Testis (tissue), 2 donors: ENCODE data around the gene DIAPH2.

Experiments used
- POLR2A ChIP-seq: fragments of 450-650 bp; IDR thresholded peaks from one replicate; pipeline ENCODE4 v1.6.1; 2017; ENCODE audit warnings: antibody characterized with exemption, mild to moderate bottlenecking, moderate library complexity
- TF ChIP-seq, protein P1 (sequence below), 3 experiments: fragments of 450-650 bp in 2 of 3; fragments of 200-600 bp in 1 of 3; sonication (generic) in 1 of 3; IDR thresholded peaks; one replicate each; pipeline ENCODE4 v1.5.1; 2016 to 2019; ENCODE audit warnings: antibody characterized with exemption in 3 of 3, mild to moderate bottlenecking in 2 of 3, moderate library complexity in 1 of 3

DNA sequence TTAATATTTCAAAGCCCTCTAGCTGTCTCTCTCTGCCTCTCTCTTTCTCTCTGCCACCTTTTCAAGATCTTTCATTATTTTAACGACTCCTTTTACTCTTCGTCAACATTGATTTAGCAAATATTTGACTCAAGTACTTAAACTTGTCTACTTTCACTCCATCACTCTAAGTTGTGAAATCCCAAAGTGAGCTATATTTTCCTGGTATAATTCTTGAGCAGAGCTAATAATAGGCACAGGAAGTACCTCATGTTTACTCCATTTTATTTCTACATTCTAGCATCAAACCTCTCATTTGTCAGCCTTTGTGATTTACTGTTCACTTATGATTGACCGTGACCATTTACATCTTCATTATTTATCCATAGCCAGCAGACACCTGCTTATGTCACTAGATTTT lies 681.6 kb downstream of the DIAPH2 start:
- TF ChIP-seq POLR2A: no peak
- TF ChIP-seq, protein P1, sequence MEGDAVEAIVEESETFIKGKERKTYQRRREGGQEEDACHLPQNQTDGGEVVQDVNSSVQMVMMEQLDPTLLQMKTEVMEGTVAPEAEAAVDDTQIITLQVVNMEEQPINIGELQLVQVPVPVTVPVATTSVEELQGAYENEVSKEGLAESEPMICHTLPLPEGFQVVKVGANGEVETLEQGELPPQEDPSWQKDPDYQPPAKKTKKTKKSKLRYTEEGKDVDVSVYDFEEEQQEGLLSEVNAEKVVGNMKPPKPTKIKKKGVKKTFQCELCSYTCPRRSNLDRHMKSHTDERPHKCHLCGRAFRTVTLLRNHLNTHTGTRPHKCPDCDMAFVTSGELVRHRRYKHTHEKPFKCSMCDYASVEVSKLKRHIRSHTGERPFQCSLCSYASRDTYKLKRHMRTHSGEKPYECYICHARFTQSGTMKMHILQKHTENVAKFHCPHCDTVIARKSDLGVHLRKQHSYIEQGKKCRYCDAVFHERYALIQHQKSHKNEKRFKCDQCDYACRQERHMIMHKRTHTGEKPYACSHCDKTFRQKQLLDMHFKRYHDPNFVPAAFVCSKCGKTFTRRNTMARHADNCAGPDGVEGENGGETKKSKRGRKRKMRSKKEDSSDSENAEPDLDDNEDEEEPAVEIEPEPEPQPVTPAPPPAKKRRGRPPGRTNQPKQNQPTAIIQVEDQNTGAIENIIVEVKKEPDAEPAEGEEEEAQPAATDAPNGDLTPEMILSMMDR (IDR thresholded peaks at IDR 0.05): no peak
